Cardiac septum (tissue), 1 donor: ENCODE data around the gene INPP4B. TPM values are rescaled to one million over a fixed set of nuclear protein-coding genes. Genes with fewer than 3 reads are reported as not detected.
"Not testable (repeated sequence)": the region's sequence is repeated elsewhere in the genome, so short reads cannot be mapped to it uniquely, and the experiment has no call there.

Source experiments
- DNase-seq: peaks from one replicate; pipeline ENCODE4 v3.0.0-alpha.2; 2020; ENCODE audit warnings: low spot score
- intact Hi-C: fragments of 100-400 bp; cut with DNase I; formaldehyde crosslinking; loops from one replicate; pipeline ENCODE4 v1.14.0; 2022
- total RNA-seq: library from RNA; stranded (reverse); fragmentation: NEBNext Ultra II Directional; extraction: Animal tissue kit (Norgen Biotek cat#: 25700); gene quantifications from one replicate; pipeline ENCODE4 v1.2.1, GENCODE V29; 2021
- donor health status: DM: no; HTN: no; CAD: no.

The INPP4B gene
- total RNA-seq, 1 donor from 2014 or later, result 83.1 TPM

GRCh38 chr4:142697320-142697719 is 148.8 kb downstream of the INPP4B start:
- intact Hi-C loops, result no loop called here
- DNase-seq, result no peak

- intact Hi-C loops, result no loop called here
- no peak for DNase-seq
These were observed 149.6 kb downstream of the INPP4B start for GRCh38 chr4:142696334-142697122.

GRCh38 chr4:142690406-142691163 is 155.5 kb downstream of the INPP4B start:
- intact Hi-C loops, result no loop called here
- no peak for DNase-seq

GRCh38 chr4:142687547-142688275 is 158.4 kb downstream of the INPP4B start:
- DNase-seq, result no peak
- intact Hi-C loops, result no loop called here

GRCh38 chr4:142686081-142686480 is 160.0 kb downstream of the INPP4B start:
- intact Hi-C loops, result no loop called here
- DNase-seq, result no peak

GRCh38 chr4:142683997-142684396 is 162.1 kb downstream of the INPP4B start:
- intact Hi-C loops, result no loop called here
- no peak for DNase-seq

- DNase-seq, result no peak
- intact Hi-C loops, result no loop called here
These were observed 162.6 kb downstream of the INPP4B start for GRCh38 chr4:142683503-142683902.

GRCh38 chr4:142671516-142671915 is 174.6 kb downstream of the INPP4B start:
- intact Hi-C loops, result no loop called here
- DNase-seq, result no peak

- DNase-seq, result no peak
These were observed 182.3 kb downstream of the INPP4B start for GRCh38 chr4:142663828-142664227.

GRCh38 chr4:142660728-142661127 is 185.4 kb downstream of the INPP4B start:
- intact Hi-C loops, result no loop called here
- DNase-seq, result no peak

More at GRCh38 chr4:142663828-142664227, 182.3 kb downstream of the INPP4B start:
- intact Hi-C loops, result no loop called here

- intact Hi-C loops, result no loop called here
- no peak for DNase-seq
These were observed 189.9 kb downstream of the INPP4B start for GRCh38 chr4:142656178-142656577.

- intact Hi-C loops, result no loop called here
- no peak for DNase-seq
These were observed 197.7 kb downstream of the INPP4B start for GRCh38 chr4:142648378-142648777.

- intact Hi-C loops, result no loop called here
- no peak for DNase-seq
These were observed 200.5 kb downstream of the INPP4B start for GRCh38 chr4:142645475-142646108.

GRCh38 chr4:142644628-142645027 is 201.5 kb downstream of the INPP4B start:
- DNase-seq, intact Hi-C loops: not testable (repeated sequence)

GRCh38 chr4:142637614-142638013 is 208.5 kb downstream of the INPP4B start:
- intact Hi-C loops, result no loop called here

GRCh38 chr4:142631836-142632235 is 214.3 kb downstream of the INPP4B start:
- no peak for DNase-seq
- intact Hi-C loops, result no loop called here

More at GRCh38 chr4:142637614-142638013, 208.5 kb downstream of the INPP4B start:
- DNase-seq, result no peak

- no peak for DNase-seq
- intact Hi-C loops, result no loop called here
These were observed 230.8 kb downstream of the INPP4B start for GRCh38 chr4:142615324-142615665.

GRCh38 chr4:142614621-142615323 is 231.3 kb downstream of the INPP4B start:
- no peak for DNase-seq
- intact Hi-C loops, result no loop called here

GRCh38 chr4:142607976-142608375 is 238.1 kb downstream of the INPP4B start:
- DNase-seq, result no peak
- intact Hi-C loops, result no loop called here
